Psoas muscle (tissue), 8 donors: ENCODE data around the gene PATE3. TPM values are rescaled to one million over a fixed set of nuclear protein-coding genes. Genes with fewer than 3 reads are reported as not detected.

Experiments used
- ATAC-seq, 4 donors: fragments of 200-7000 bp; cut with Tn5 transposase; one replicate each; pipeline ENCODE4 v1.9.1; 2020; ENCODE audit warnings: moderate library complexity in 3 of 4, mild to moderate bottlenecking in 2 of 4
- DNase-seq, 2 donors: peaks; one replicate each; pipeline ENCODE4 v3.0.0-alpha.2; 2020
- H3K27ac ChIP-seq: fragments of 200-600 bp; one replicate; pipeline ENCODE4 v1.8.0; 2022
- H3K27me3 ChIP-seq, 3 donors: fragments of 200-600 bp in 1 of 3; one replicate each; pipeline versions ENCODE4 v1.6.1 to v1.8.0; 2013 to 2022; ENCODE audit warnings: low read length in 2 of 3, mild to moderate bottlenecking in 2 of 3, moderate library complexity in 1 of 3; ENCODE audit not compliant: insufficient read depth in 3 of 3
- H3K36me3 ChIP-seq, 2 donors: fragments of 200-600 bp in 1 of 2; one replicate each; pipeline versions ENCODE4 v1.6.1 to v1.8.0; 2013 to 2022; ENCODE audit warnings: low read depth in 1 of 2, mild to moderate bottlenecking in 1 of 2, moderate library complexity in 1 of 2; ENCODE audit not compliant: insufficient read depth in 1 of 2
- H3K4me1 ChIP-seq: fragments of 200-600 bp; one replicate; pipeline ENCODE4 v1.8.0; 2022
- H3K4me3 ChIP-seq: fragments of 200-600 bp; one replicate; pipeline ENCODE4 v1.8.0; 2022; ENCODE audit warnings: mild to moderate bottlenecking
- H3K9me3 ChIP-seq: fragments of 200-600 bp; one replicate; pipeline ENCODE4 v1.8.0; 2022
- CTCF ChIP-seq: fragments of 200-600 bp; IDR thresholded peaks from one replicate; pipeline ENCODE4 v1.8.0; 2022; ENCODE audit warnings: antibody characterized with exemption
- WGBS, 3 donors: extraction: QIAGEN DNeasy Blood & Tissue Kit; methylation state at CpG; one replicate each; pipeline versions ENCODE4 v1.1.6 to v1.1.7; 2013; 5-methylcytosine and 5-hydroxymethylcytosine counted together
- intact Hi-C, 2 donors: fragments of 100-400 bp; cut with DNase I; formaldehyde crosslinking; loops; one replicate each; pipeline versions ENCODE4 v1.11.0 to v1.14.2; 2022
- polyA plus RNA-seq, 3 donors: library from polyadenylated mRNA; stranded (reverse); fragments of 200-250 nt; gene quantifications; one replicate each; pipeline ENCODE4 v1.2.3, GENCODE V29; 2013
- total RNA-seq, 4 donors: library from RNA; stranded (reverse); fragmentation: NEBNext Ultra II Directional in 2 of 4; extraction: Animal tissue kit (Norgen Biotek cat#: 25700) in 2 of 4; gene quantifications; one replicate each; pipeline versions ENCODE4 v1.2.1 to v1.2.4, GENCODE V29; 2021 to 2023
- donor health status: healthy with polysubstance abuse.
- donor health status: DM: no; HTN: no; CAD: no; lungs with moderate emphysema.
- donor health status: Bipolar disorder and iron deficiency.
- donor health status: healthy.
- donor health status: DM: yes; HTN: yes; CAD: no.
- donor health status: DM: no; HTN: no; CAD: no.
- donor health status: DM: no; HTN: no; CAD: no.
- donor health status: DM: yes; HTN: yes; CAD: no.

The PATE3 gene
- total and polyA plus RNA-seq, 7 donors, result not detected

GRCh38 chr11:125756050-125756449, 31.9 kb upstream of the PATE3 start:
- Histone ChIP-seq H3K27me3 (no peaks in the 10 kb centered on the region), H3K4me1 (no peaks in the 10 kb centered on the region), H3K27ac (no peak overlapping the region), H3K36me3 (no peaks in the 10 kb centered on the region), H3K4me3 (no peak overlapping the region), H3K9me3 (no peaks in the 10 kb centered on the region)
- 78 to 84% (median 81%) methylated on average over 7 of the region's 7 CpGs for WGBS, 3 donors
- DNase-seq (no peak), ATAC-seq (no peak)
- intact Hi-C loops, result no loop called here
- TF ChIP-seq CTCF, result no peak

- Histone ChIP-seq H3K4me3 (no peak overlapping the region), H3K4me1 (no peaks in the 10 kb centered on the region), H3K9me3 (no peaks in the 10 kb centered on the region), H3K27me3 (peaks cover 0 to 2% (median 0%) of the 10 kb centered on the region in 3 donors), H3K36me3 (no peaks in the 10 kb centered on the region), H3K27ac (no peak overlapping the region)
- 85 to 90% (median 85%) methylated on average over 1 of the region's 1 CpG for WGBS, 3 donors
- intact Hi-C loops, result no loop called here
- no peak for ATAC-seq
- TF ChIP-seq CTCF, result no peak
- DNase-seq, result no peak
These were observed 25.5 kb upstream of the PATE3 start for GRCh38 chr11:125762445-125762844.

GRCh38 chr11:125763483-125763882, 24.4 kb upstream of the PATE3 start:
- Histone ChIP-seq H3K4me1 (no peaks in the 10 kb centered on the region), H3K4me3 (no peak overlapping the region), H3K9me3 (no peaks in the 10 kb centered on the region), H3K36me3 (no peaks in the 10 kb centered on the region), H3K27me3 (peaks cover 0 to 2% (median 0%) of the 10 kb centered on the region in 3 donors), H3K27ac (no peak overlapping the region)
- TF ChIP-seq CTCF, result no peak
- ATAC-seq, result no peak
- intact Hi-C loops, result no loop called here
- 79 to 93% (median 92%) methylated on average over 2 of the region's 2 CpGs for WGBS, 3 donors
- no peak for DNase-seq

GRCh38 chr11:125766251-125766650, 21.7 kb upstream of the PATE3 start:
- WGBS, 3 donors, result 68 to 88% (median 75%) methylated on average over 1 of the region's 1 CpG
- intact Hi-C loops, result no loop called here
- Histone ChIP-seq H3K27ac (no peak overlapping the region), H3K4me3 (no peak overlapping the region), H3K36me3 (no peaks in the 10 kb centered on the region), H3K4me1 (no peaks in the 10 kb centered on the region), H3K9me3 (no peaks in the 10 kb centered on the region), H3K27me3 (peaks cover 0 to 2% (median 0%) of the 10 kb centered on the region in 3 donors)
- no peak for DNase-seq
- no peak for ATAC-seq
- TF ChIP-seq CTCF, result no peak

- TF ChIP-seq CTCF, result no peak
- Histone ChIP-seq H3K27ac (no peak overlapping the region), H3K4me1 (no peaks in the 10 kb centered on the region), H3K9me3 (no peaks in the 10 kb centered on the region), H3K27me3 (peaks cover 0 to 2% (median 0%) of the 10 kb centered on the region in 3 donors), H3K4me3 (no peak overlapping the region), H3K36me3 (no peaks in the 10 kb centered on the region)
- DNase-seq (no peak), ATAC-seq (no peak)
- intact Hi-C loops, result no loop called here
- WGBS, 3 donors, result 34 to 43% (median 42%) methylated on average over 10 of the region's 10 CpGs
These were observed 19.4 kb upstream of the PATE3 start for GRCh38 chr11:125768336-125769046.
